CD4-positive, alpha-beta T cell treated with Interleukin-4 for 4 hours (primary cell): ENCODE data around the gene GRAMD4.
"Not testable (repeated sequence)": the region's sequence is repeated elsewhere in the genome, so short reads cannot be mapped to it uniquely, and the experiment has no call there.

Source experiments
- DNase-seq: peaks from one replicate; pipeline ENCODE4 v3.0.0-alpha.2; 2020

The GRAMD4 gene

DNA sequence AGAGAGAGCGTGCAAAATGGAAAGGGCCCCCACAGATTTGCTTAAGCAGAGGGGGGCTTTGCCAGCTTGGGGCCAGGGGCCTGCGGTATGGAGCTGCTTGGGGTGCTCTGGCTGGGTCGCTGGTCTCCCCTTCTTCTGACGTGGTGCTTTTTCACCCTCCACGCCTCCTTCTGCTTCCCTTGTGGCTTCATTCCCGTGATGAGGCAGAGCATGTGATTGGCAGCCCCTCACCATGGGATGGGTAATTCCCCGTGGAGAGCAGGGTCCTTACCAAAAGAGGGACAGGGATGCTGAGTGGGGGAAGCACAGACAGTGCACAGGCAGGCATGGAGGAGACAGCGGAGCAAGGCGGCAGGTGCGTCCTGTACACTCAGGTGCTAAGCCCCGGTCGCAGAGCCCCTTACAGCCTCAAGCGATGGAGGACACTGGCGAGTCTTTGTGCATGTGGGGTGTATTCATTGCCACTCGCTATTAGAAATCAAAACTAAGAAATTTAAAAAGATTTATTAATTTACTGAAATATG, 19.9 kb upstream of the GRAMD4 start:
- no peak for DNase-seq

DNA sequence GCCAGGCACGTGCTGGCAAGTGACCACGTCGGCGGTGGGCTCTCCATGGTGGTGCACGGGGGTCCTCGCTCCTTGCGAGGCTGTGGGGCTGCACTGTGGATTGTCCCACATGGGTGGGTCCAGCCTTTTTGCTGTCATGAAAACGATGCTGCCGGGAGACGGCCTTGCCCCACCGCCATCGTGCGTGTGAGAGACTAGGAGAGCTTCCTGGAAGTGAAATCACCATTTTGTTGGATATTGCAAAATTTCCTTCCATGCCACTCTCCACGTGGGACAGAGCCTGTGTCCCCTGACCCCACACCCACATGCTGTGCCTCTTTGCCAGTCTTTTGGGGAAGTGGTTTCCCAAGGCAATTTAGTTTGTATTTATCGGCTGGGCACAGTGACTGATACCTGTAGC, 18.2 kb upstream of the GRAMD4 start:
- DNase-seq: no peak

DNA sequence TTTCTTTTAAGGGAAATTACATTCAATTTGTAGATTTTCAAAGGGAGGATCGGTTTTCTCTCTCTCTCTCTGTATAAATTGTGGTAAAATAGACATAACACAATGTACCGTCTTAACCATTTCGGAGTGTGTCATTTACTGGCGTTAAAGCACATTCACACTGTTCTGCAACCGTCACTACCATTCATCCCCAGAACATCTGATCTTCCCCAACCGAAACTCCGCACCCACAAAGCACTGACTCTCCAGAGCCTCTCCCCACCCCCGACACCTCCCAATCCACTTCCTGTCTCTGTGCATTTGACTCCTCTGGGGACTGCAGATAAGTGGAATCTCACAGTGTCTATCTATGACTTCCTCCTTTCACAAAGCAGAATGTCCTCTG, 15.9 kb upstream of the GRAMD4 start:
- peak; percentile 41 for DNase-seq

DNA sequence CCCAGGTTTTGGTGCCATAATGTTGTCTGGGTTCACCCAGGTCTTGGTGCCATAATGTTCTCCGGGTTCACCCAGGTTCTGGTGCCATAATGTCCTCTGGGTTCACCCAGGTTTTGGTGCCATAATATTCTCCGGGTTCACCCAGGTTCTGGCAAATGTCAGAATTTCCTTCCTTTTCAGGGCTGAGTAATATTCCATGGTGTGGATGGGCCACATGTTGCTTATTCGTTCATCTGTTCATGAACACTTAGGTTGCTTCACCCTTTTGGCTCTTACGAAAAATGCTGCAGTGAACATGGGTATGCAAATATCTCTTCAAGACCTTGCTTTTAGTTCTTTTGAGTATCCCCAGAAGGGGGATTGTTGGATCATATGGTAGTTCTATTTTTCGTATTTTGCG, 15.1 kb upstream of the GRAMD4 start:
- DNase-seq: no peak

DNA sequence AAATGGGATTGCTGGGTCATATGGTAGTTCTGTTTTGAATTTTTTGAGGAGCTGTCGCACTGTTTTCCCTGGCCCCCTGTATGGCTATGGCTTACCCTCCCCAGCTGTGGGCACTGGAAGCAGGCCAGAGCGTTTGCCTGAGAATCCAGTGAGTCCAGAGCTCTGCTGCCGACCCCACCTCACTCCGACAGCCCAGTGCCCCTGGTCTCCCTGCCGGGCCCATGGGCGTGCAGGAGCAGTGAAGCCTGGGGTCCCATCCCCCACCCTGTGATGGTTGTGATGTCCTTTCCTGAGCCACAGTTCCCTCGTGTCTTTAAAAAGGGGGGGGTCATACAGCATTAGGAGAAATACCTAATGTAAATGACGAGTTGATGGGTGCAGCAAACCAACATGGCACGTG, 13.3 kb upstream of the GRAMD4 start:
- DNase-seq: no peak

DNA sequence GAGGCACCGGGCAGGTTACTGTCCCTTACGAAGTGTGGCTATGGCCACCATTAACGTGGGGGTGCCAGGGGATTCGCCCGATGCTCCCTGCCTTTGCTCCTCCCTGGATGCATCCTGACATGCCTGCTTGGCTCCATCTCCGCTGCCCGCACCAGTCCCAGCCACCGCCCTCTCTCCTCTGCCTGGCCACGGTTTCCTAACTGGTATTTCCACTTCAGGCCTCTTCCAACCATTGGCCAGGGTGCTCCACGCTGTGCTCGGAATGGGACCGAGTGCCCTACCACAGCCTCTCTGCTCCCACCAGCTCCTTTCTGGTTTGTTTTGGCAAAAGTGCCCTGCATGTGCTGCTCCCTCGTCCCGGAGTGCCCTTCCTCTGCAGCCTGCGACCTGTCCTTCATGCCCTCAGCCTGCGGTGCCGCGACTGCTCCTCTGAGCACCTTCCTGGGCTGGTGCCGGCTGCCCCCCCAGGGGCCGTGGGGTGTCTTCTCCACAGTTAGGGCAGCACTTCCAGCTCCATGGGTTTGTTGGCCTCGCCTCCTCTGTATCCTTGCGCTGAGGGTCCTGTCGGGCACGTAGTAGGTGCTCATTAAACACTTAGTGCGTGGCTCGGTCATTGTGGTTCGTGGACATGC, 12.6 kb upstream of the GRAMD4 start:
- DNase-seq: no peak

DNA sequence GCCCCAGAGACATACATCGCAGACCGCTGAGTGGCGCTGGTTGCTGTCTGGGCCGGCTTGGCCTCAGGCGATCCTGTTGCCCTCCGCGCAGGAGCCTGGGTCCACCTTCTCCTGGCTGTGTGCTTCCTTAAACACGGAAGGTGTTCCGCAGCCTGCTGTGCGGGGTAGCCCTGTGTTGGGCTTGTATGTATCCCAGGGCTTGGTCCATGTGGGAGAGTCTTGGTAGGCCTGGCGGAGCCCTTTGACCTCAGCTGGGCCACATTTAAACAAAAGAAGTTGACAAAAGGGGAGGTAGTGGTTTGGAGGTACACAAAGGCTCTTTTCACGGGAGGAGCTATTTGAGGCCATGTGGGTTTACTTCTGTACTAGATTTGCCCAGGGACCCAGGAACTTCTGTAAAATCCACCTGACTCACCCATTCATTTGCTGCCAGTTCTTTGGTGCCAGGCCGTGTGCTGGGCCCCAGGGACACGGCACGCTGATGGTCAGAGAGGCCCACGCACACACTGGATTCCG, 11.0 kb upstream of the GRAMD4 start:
- no peak for DNase-seq

DNA sequence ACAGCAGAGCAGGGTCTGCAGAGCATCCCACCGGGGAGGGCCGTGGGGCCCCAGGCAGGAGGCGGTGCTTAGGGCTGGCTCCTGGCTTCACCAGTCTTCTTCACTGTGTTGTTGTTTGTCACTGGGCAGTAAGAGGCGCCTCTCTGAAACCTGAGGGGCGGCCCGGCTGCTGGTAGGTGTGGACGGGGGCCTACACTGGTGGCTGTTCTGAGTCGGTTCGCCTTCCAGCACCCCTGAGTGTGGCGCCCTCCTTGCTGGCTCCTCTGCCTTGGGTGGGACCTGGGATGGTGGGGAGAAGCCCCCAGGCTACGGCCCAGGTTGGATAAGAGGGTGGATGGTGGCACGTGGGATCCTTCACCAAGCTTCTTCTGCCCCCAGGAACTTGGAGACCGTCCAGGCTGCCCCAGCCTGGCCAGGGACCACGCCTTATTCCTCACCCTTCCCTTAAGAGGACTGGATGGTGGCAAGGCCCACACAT, 10.4 kb upstream of the GRAMD4 start:
- no peak for DNase-seq

DNA sequence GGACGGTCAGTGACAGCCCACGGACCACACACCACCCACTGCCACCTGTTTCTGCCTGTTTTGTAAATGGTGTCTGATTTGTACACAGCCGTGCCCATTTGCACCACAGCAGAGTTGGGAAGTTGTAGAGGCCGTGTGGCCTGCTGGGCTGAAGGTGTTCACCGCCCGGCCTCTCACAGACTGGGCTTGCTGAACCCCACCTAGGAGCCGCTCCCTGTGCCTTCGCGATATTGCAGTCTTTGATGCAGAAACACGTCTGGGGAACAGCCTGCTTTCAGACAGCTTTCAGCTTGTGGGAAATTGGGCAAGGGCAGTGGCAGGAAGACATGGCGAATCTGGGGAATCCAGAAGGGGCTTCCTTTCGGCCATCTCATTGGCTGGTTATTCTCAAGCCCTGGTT, 9.8 kb upstream of the GRAMD4 start:
- DNase-seq: no peak

DNA sequence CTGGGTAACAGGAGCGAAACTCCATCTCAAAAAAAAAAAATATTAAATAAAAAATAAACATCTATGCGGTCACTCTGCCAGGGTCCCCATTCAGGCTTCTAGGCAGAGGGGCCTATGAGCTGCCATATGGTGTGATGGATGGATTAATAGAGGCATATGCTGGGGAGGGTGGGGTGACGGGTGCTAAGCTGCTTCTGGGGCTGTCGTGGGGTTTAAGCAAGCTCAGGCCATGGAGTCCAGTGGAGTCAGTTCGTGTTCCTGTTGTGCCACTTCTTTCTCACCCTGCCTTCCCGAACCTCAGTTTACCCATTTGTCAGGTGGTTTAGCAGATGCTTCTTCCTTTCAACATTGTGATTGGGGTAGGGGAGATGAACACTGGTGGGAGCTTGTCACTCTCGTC, 9.0 kb upstream of the GRAMD4 start:
- no peak for DNase-seq

DNA sequence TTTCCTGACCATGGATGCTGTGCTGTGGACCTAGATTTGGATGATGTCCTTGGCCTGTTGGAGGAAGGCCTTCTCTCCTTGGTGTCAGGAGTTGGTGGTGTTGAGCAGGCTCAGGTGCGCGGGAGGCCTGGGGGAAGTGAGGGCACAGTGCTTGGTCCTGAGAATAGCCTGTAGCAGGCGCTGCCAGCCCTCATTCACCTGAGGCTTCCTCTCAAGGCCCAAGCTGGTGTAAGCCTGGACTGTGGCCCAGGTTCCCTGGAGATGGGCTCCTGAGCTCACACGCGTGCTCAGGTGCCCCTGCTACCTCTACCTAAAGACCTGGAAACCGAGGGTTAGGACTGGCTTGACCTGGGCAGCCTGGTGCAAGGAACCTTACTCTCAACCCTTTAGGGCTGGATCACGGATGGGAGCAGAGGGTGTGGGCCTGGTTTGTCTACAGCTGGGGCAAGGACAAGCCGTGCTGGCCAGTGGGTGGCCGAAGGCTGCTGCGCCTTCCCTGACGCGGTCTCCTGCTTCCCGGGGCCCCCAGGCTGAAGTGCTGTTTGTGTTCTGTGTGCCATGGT, 7.8 kb upstream of the GRAMD4 start:
- DNase-seq: no peak

DNA sequence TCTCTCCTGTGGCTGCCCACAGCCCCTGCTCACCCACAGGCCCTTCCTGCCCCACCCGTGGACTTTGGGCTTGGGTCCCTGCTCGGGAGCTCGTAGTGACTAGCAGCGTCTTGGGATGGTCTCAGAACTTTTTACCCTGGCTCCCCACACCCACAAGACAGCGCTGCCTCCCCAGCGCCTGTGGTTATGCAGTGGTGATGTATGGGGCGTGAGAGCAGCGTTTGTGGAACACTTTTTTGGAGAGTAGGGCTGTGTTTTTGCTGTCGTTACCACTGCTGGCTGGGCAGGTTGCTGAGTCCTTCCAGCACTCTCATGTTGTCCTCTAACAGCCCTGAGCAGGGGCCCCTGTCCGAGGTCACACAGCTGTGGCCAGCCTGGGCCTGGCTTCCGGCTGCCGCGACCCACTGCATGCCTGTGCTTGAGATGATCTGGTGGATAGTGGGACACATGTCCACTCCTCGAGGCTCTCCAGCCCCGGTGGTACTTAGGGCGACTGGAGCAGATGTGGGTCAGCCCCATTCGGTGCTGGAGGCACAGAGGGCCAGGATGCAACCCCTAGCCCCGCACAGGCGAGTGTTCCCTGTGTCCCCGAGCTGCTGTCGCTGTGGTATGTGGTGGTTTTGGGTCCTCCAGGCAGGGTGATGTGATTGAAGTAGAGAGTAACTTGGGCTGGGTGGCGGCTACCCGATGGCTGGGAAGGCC, 7.1 kb upstream of the GRAMD4 start:
- DNase-seq: peak; percentile 44

DNA sequence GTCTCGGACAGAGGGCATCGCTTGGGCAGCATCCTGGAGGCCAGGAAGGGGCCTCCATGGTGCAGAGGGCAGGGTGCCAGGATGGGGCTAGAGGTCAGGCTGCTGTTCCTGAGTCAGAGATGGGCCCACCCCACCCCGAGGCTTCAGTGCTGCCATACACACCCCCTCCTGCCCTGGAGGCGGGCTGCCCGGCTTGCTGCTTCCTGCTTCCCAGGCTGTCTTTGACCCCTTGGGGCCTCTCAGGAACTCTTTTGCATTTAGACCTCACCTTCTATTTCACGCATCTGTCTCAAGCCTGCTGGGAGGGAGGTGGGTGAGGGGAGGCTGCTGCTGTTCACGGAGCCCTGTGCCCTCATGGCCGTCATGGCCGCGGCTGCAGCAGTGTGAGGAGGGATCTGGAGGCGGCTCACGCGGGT, 6.6 kb upstream of the GRAMD4 start:
- DNase-seq: no peak

DNA sequence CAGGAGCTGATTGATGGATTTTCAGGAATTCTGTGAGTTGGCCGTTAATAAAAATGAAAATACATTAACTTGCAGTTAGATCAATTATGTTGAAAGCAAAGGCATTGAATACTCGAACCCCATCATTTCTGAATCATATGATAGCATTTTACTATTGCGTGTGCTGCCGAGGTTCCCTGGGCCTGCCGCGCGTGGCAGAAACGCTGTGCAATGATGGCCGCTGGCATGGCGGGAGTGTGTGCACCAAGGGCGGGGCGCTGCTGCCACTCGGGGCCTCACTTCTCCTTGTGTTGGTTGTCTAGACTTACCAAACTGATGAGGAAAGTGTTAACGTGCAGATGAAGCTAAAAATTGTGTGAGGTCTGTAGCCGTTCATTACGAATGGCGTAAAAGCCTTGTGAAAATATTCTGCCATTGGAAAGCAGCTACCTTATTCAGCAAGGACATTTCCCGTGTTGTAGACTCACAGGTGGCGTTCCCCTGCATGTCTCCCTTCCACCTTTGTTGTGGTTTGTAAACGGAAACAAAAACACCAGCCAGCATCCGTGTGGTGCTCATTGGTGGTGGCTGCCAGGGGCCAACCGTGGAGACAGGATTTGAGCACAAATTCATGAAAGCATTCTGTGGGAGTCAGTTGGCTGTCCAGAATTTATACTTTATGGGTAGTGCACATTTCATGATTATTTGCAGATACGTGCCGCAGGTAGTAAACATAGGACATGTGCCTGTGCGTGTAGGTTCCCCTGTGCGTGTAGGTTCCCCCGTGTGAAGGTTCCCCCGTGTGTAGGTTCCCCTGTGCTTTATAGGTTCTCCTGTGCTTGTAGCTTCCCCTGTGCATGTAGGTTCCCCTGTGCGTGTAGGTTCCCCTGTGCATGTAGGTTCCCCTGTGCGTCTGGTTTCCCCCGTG, 5.9 kb upstream of the GRAMD4 start:
- peak; percentile 85 for DNase-seq

DNA sequence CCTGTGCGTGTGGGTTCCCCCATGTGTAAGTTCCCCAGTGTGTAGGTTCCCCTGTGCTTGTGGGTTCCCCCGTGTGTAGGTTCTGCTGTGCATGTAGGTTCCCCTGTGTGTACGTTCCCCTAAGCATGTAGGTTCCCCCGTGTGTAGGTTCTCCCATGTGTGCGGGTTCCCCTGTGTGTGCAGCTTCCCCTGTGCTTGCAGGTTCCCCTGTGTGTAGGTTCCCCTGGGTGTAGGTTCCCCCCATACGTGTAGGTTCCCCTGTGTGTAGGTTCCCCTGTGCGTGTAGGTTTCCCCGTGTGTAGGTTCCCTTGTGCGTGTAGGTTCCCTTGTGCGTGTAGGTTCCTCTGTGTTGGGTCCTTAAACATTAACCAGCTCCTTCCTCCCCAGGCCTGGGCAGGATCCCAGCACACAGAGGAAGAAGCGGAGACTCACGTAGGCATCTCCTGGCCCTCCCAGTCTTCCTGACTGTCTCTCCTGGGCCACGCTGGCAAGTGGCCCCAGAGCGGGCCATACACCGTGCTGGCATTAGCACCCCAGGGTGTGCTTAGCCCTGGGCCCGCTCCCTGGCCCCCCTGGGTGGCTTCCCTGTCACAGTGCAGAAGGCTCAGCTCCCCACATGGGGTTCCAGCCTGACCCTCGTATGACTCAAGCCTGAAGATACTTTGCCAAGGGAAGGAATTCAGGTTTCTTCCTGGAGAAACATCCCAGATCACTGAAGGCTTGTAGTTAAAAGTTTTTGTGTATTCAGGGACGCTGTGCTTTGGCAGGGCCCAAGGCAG, 2.8 kb upstream of the GRAMD4 start:
- no peak for DNase-seq

DNA sequence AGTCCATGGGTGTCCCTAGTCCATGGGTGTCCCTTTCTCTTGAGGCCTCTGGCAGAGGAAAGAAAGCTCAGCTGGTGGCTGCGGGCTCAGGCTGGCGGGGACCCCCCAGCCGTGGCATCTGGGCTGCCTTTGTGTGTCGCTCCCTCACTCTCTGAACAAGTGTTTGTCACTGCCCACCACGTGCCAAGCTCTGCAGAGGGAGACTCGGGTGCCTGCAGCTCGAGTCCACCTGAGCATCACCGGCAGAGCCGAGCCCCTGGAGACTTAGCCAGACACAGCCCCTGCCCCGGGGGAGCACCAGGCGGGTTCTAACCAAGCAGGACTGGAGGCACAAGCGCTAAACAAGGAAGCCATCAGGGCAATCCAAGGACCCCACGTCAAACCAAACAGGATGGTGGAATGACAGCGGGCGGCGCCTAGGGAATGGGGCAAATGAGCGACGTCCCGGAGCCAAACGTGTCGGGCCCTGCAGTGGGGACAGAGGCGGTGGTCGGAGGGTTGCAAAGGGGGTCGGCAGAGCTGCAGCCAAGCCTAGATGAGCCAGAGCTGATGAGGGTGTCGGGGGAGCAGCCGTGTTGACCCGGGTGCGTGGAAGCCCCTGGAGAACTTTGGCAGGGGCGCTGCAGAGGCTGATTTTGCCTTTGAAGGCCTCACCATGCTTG, 2.1 kb upstream of the GRAMD4 start:
- DNase-seq: no peak

DNA sequence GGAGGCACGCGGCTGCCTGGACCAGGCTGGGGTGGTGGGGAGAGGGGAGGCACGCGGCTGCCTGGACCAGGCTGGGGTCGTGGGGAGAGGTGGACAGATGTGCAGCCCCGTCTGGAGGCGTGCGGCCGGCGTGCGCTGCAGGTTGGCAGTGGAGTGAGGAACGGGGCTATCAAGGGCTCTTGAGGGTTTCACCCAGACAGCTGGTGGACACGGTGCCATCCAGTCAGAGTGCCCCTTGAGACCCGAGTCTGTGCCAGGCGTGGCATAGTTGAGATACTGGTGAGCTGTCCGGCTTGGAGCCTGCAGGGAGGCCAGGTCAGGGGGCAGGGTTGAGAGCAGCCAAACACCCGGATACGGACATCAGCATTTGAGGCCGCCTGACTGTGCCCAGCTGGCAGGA, 1.5 kb upstream of the GRAMD4 start:
- no peak for DNase-seq

DNA sequence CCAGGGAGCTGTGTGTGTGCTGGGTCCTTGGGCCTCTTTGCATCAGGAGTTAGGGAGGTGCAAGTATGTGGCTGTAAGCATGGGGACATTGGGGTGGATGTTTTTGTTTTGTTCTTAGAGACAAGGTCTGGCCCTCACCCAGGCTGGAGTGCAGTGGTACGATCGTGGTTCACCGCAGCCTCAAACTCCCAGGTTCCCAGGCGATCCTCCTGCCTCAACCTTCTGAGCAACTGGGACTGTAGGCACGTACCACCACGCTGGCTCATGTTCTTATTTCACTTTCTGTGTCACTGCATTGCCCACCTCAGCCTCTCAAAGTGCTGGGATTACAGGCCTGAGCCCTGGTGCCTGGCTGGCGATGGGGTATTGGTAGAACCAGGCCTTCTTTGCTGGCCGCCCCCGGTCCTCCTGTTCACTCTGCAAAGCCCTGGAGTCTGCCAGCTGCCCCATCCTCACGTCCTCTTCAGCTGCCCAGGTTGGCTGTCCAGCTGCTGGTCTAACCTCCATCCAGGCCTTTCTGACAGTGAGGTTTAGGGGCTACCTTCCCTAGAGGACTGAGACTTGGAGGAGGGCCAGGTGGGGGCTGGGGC, 851 bp upstream of the GRAMD4 start:
- DNase-seq: no peak

DNA sequence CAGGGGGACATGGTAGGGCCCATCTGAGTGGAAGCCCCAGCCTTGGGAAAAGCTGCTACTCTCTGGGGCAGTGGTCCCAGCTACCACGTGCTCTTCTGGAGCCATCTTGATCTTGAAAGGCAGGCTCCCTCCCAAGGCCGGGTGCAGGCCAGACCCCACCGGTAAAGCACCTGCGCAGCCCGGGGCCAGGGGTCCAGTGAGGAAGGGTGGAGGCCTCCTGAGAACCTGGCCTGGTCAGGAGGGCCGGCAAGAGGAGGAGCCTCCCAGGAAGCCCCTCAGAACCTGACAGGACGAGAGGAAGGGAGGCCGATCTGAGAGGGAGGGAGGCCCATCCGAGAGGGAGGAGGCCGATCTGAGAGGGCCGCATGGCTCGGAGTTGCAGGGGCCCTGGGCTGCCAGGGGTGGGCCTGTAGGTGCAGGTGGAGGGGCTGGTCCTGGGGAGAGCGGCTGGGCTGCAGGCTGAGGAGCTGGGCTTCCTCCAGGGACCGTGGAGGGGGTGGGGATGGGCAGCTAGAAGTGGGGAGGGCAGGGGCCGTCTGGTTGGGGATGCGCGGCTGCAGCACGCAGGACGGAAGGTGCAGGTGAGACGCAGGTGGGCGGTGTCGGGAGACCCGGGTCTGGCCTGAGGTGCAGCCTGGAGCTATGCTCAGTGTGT, 529 bp downstream of the GRAMD4 start:
- DNase-seq: no peak

DNA sequence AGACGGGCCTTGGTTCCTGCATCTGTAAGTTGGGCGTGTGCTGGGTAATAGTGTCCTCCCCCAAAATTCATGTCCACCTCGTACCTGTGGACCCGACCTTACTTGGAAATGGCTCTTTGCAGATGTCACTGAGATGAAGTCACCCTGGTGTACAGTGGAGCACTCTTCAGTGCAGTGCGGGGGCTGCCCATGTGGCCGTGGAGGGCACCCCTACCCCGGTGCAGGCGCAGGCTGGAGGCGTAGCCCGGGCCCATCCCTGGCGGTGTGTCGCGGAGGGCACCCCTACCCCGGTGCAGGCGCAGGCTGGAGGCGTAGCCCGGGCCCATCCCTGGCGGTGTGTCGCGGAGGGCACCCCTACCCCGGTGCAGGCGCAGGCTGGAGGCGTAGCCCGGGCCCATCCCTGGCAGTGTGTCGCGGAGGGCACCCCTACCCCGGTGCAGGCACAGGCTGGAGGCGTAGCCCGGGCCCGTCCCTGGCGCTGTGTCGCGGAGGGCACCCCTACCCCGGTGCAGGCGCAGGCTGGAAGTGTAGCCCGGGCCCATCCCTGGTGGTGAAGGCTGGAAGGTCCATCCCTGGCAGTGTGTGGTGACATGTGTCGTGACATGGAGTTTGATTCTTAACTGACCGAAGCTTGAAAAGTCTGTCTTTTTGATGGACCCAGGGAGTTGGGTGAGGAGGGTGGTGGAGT, 1.2 kb downstream of the GRAMD4 start:
- DNase-seq: not testable (repeated sequence)
